ENCODE measurements around the gene COQ8A.

COQ8A gene

GRCh38 chr1:226964068-226964425 is 24.0 kb downstream of the COQ8A start:
- TF ChIP-seq EZH2phosphoT487 (IDR thresholded peaks at IDR 0.05; ENCODE audit: borderline replicate concordance) = no peak
- no peak overlapping the region for H2AFZ ChIP-seq (ENCODE audit: low read length)
- no peak overlapping the region for H3K9ac ChIP-seq (ENCODE audit: low read depth, low read length, poor library complexity, severe bottlenecking)
- H3F3A ChIP-seq (ENCODE audit: low read depth) = no peaks in the 10 kb centered on the region
- no peaks in the 10 kb centered on the region for H3K4me1 ChIP-seq (ENCODE audit: insufficient read depth, low read length, poor library complexity, severe bottlenecking)
- no peaks in the 10 kb centered on the region for H3K9me2 ChIP-seq (replicated peaks; ENCODE audit: low read depth, low read length)
- H3K79me2 ChIP-seq (ENCODE audit: insufficient read depth, low read length) = peaks cover 16% of the 10 kb centered on the region; the same call in 1 of the 2 replicates
- no peaks in the 10 kb centered on the region for H3K27me3 ChIP-seq (ENCODE audit: insufficient read depth, low read length, poor library complexity, severe bottlenecking)
- no peak overlapping the region for H3K4me2 ChIP-seq (ENCODE audit: low read depth, low read length, poor library complexity, severe bottlenecking)
- H3K36me3 ChIP-seq (ENCODE audit: insufficient read depth, low read length) = peaks cover 26% of the 10 kb centered on the region; the same call in 1 of the 2 replicates
- no peaks in the 10 kb centered on the region for H3K9me3 ChIP-seq (ENCODE audit: insufficient read depth, low read depth, low read length)
- H3K4me3 ChIP-seq (ENCODE audit: low read length, poor library complexity, severe bottlenecking) = no peak overlapping the region
- H4K20me1 ChIP-seq (ENCODE audit: insufficient read depth, low read length, poor library complexity, severe bottlenecking) = no peaks in the 10 kb centered on the region

GRCh38 chr1:226964611-226965486 is 24.8 kb downstream of the COQ8A start:
- Histone ChIP-seq H3K27me3 (ENCODE audit: insufficient read depth, low read length, poor library complexity, severe bottlenecking) (no peaks in the 10 kb centered on the region), H3K9me2 (replicated peaks; ENCODE audit: low read depth, low read length) (no peaks in the 10 kb centered on the region), H3K36me3 (ENCODE audit: insufficient read depth, low read length) (peaks cover 29% of the 10 kb centered on the region; the same call in 1 of the 2 replicates), H3K9me3 (ENCODE audit: insufficient read depth, low read depth, low read length) (no peaks in the 10 kb centered on the region), H4K20me1 (ENCODE audit: insufficient read depth, low read length, poor library complexity, severe bottlenecking) (no peaks in the 10 kb centered on the region), H2AFZ (ENCODE audit: low read length) (no peak overlapping the region), H3K4me3 (ENCODE audit: low read length, poor library complexity, severe bottlenecking) (no peak overlapping the region), H3K4me2 (ENCODE audit: low read depth, low read length, poor library complexity, severe bottlenecking) (no peak overlapping the region), H3K9ac (ENCODE audit: low read depth, low read length, poor library complexity, severe bottlenecking) (no peak overlapping the region), H3K4me1 (ENCODE audit: insufficient read depth, low read length, poor library complexity, severe bottlenecking) (no peaks in the 10 kb centered on the region), H3K79me2 (ENCODE audit: insufficient read depth, low read length) (peaks cover 8% of the 10 kb centered on the region; the same call in 1 of the 2 replicates), H3F3A (ENCODE audit: low read depth) (no peaks in the 10 kb centered on the region)
- TF ChIP-seq, protein P1, sequence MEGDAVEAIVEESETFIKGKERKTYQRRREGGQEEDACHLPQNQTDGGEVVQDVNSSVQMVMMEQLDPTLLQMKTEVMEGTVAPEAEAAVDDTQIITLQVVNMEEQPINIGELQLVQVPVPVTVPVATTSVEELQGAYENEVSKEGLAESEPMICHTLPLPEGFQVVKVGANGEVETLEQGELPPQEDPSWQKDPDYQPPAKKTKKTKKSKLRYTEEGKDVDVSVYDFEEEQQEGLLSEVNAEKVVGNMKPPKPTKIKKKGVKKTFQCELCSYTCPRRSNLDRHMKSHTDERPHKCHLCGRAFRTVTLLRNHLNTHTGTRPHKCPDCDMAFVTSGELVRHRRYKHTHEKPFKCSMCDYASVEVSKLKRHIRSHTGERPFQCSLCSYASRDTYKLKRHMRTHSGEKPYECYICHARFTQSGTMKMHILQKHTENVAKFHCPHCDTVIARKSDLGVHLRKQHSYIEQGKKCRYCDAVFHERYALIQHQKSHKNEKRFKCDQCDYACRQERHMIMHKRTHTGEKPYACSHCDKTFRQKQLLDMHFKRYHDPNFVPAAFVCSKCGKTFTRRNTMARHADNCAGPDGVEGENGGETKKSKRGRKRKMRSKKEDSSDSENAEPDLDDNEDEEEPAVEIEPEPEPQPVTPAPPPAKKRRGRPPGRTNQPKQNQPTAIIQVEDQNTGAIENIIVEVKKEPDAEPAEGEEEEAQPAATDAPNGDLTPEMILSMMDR (conservative IDR thresholded peaks at IDR 0.05; ENCODE audit: low read length) = no peak
- no peak for TF ChIP-seq EZH2phosphoT487 (IDR thresholded peaks at IDR 0.05; ENCODE audit: borderline replicate concordance)

DNA sequence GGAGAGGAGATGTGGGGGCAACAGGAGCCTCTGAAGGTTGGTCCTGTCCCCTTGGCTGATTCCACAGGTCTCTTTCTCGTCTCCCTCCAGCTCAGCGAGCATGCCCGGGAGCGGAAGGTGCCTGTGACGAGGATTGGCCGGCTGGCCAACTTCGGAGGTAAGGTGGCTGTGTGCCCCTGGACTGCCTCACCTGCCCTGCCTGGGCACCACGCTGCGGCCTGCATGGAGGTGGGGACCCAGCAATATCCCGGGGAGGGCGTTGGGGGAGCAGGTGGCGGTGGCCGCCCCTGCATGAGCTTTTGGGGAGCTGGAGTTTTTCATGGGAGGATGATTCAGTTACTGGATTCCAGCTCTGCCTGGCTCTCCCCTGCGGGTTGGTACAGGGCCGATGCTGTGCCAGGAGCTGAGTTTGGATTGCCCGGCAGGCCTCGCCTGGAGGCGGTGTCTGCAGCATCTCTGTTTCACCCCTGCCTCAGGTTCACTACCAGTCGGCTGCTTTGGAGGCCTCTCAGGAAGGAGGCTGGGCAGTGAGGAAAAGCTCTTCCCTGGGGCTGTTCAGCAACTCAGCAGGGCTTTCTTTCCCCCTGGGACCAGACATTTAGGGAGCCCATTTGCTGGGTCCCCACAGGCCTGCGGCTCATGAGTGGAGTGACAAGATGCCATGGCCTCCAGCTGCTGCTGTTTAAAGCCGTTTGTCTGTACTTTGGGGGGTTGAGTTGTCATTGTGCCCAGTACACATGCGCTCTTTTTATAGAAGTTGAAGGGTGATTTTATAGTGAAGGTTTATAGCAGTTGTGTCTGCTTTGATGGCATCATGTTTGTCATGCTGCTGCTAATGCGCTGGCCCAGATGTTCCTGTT is 25.7 kb downstream of the COQ8A start:
- no peak overlapping the region for H3K9ac ChIP-seq (ENCODE audit: low read depth, low read length, poor library complexity, severe bottlenecking)
- no peak overlapping the region for H2AFZ ChIP-seq (ENCODE audit: low read length)
- no peak overlapping the region for H3K4me3 ChIP-seq (ENCODE audit: low read length, poor library complexity, severe bottlenecking)
- H3K9me2 ChIP-seq (replicated peaks; ENCODE audit: low read depth, low read length) = no peaks in the 10 kb centered on the region
- H3K79me2 ChIP-seq (ENCODE audit: insufficient read depth, low read length) = no peaks in the 10 kb centered on the region; the same call in 1 of the 2 replicates
- peaks cover 6% of the 10 kb centered on the region; the same call in 1 of the 2 replicates for H3K9me3 ChIP-seq (ENCODE audit: insufficient read depth, low read depth, low read length)
- H3K4me1 ChIP-seq (ENCODE audit: insufficient read depth, low read length, poor library complexity, severe bottlenecking) = no peaks in the 10 kb centered on the region
- no peaks in the 10 kb centered on the region for H3F3A ChIP-seq (ENCODE audit: low read depth)
- TF ChIP-seq, protein P1 (conservative IDR thresholded peaks at IDR 0.05; ENCODE audit: low read length) = no peak
- no peak for TF ChIP-seq EZH2phosphoT487 (IDR thresholded peaks at IDR 0.05; ENCODE audit: borderline replicate concordance)
- H3K27me3 ChIP-seq (ENCODE audit: insufficient read depth, low read length, poor library complexity, severe bottlenecking) = no peaks in the 10 kb centered on the region
- H3K36me3 ChIP-seq (ENCODE audit: insufficient read depth, low read length) = peaks cover 37% of the 10 kb centered on the region; the same call in 1 of the 2 replicates
- H4K20me1 ChIP-seq (ENCODE audit: insufficient read depth, low read length, poor library complexity, severe bottlenecking) = no peaks in the 10 kb centered on the region
- H3K4me2 ChIP-seq (ENCODE audit: low read depth, low read length, poor library complexity, severe bottlenecking) = no peak overlapping the region
